ENCODE measurements around the gene ERFL.

DNA sequence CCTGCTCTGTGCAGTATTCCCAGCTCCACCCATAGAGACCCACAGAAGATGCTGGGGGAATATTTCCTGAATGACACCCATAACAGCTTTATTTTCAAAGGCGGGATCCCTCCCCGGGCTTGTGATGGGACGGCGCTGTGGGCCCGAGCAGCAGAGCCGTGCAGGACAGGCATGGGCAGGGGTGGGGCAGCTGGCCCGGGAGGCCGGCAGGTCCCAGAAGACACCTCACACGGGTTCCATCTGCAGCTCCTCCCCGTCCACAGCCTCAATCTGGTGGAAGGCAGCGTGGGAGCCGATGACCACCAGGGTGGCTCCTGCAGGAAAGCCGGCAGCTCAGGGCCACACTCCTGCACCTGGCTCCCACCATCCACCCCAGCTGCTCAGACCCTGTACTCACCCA lies 28.4 kb upstream of the ERFL start:
- TF ChIP-seq CTCF (IDR thresholded peaks at IDR 0.05) (no peak), JUND (IDR thresholded peaks at IDR 0.05) (no peak), TAF1 (IDR thresholded peaks at IDR 0.05; ENCODE audit: borderline replicate concordance, low read depth, low read length) (no peak), POLR2AphosphoS5 (IDR thresholded peaks at IDR 0.05; ENCODE audit: low read depth, low read length) (no peak), CHD2 (IDR thresholded peaks at IDR 0.05; ENCODE audit: low read length, partially characterized antibody) (no peak), NRF1 (IDR thresholded peaks at IDR 0.05; ENCODE audit: low read depth, low read length) (no peak), FOXJ3 (CRISPR knock-in tag; IDR thresholded peaks at IDR 0.05) (no peak), REST (IDR thresholded peaks at IDR 0.05; ENCODE audit: low read depth, low read length) (no peak), EZH2phosphoT487 (IDR thresholded peaks at IDR 0.05; ENCODE audit: borderline replicate concordance, low read depth) (no peak), EP300 (IDR thresholded peaks at IDR 0.05; ENCODE audit: borderline replicate concordance in 1 of 2, low read depth in 1 of 2, low read length in 1 of 2) (no peak)
- TF ChIP-seq, protein P1, sequence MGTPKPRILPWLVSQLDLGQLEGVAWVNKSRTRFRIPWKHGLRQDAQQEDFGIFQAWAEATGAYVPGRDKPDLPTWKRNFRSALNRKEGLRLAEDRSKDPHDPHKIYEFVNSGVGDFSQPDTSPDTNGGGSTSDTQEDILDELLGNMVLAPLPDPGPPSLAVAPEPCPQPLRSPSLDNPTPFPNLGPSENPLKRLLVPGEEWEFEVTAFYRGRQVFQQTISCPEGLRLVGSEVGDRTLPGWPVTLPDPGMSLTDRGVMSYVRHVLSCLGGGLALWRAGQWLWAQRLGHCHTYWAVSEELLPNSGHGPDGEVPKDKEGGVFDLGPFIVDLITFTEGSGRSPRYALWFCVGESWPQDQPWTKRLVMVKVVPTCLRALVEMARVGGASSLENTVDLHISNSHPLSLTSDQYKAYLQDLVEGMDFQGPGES (IDR thresholded peaks at IDR 0.05; ENCODE audit: low read depth, low read length), result no peak
